Mammary epithelial cell (primary cell): Measurements from ENCODE around the gene PCDHGB4.
"Not testable (repeated sequence)": the region's sequence is repeated elsewhere in the genome, so short reads cannot be mapped to it uniquely, and the experiment has no call there.

Experiments
- EZH2 ChIP-seq: IDR thresholded peaks from 2 replicates; pipeline ENCODE4 v1.6.1; 2012; ENCODE audit warnings: low read length, inconsistent platforms, borderline replicate concordance
- TF ChIP-seq, protein P1 (sequence below), 2 donors: IDR thresholded peaks in 1 of 2; conservative IDR thresholded peaks in 1 of 2; 2 replicates each; pipeline ENCODE4 v1.5.1; 2011 to 2012; ENCODE audit warnings: inconsistent platforms in 2 of 2, low read length in 2 of 2, mild to moderate bottlenecking in 2 of 2, control low read depth in 1 of 2, low read depth in 1 of 2; ENCODE audit not compliant: insufficient read depth in 1 of 2; ENCODE audit errors: extremely low read depth in 1 of 2

DNA sequence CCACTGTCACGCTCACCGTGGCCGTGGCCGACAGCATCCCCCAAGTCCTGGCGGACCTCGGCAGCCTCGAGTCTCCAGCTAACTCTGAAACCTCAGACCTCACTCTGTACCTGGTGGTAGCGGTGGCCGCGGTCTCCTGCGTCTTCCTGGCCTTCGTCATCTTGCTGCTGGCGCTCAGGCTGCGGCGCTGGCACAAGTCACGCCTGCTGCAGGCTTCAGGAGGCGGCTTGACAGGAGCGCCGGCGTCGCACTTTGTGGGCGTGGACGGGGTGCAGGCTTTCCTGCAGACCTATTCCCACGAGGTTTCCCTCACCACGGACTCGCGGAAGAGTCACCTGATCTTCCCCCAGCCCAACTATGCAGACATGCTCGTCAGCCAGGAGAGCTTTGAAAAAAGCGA, 45.2 kb downstream of the PCDHGB4 start:
- TF ChIP-seq, protein P1, sequence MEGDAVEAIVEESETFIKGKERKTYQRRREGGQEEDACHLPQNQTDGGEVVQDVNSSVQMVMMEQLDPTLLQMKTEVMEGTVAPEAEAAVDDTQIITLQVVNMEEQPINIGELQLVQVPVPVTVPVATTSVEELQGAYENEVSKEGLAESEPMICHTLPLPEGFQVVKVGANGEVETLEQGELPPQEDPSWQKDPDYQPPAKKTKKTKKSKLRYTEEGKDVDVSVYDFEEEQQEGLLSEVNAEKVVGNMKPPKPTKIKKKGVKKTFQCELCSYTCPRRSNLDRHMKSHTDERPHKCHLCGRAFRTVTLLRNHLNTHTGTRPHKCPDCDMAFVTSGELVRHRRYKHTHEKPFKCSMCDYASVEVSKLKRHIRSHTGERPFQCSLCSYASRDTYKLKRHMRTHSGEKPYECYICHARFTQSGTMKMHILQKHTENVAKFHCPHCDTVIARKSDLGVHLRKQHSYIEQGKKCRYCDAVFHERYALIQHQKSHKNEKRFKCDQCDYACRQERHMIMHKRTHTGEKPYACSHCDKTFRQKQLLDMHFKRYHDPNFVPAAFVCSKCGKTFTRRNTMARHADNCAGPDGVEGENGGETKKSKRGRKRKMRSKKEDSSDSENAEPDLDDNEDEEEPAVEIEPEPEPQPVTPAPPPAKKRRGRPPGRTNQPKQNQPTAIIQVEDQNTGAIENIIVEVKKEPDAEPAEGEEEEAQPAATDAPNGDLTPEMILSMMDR (conservative IDR thresholded peaks at IDR 0.05 in 1 of 2, IDR thresholded peaks at IDR 0.05 in 1 of 2; ENCODE audit: extremely low read depth in 1 of 2, insufficient read depth in 1 of 2, low read depth in 1 of 2, low read length in 2 of 2) = not testable (repeated sequence)
- TF ChIP-seq EZH2 = not testable (repeated sequence)
